ENCODE measurements around the gene MGARP.

DNA sequence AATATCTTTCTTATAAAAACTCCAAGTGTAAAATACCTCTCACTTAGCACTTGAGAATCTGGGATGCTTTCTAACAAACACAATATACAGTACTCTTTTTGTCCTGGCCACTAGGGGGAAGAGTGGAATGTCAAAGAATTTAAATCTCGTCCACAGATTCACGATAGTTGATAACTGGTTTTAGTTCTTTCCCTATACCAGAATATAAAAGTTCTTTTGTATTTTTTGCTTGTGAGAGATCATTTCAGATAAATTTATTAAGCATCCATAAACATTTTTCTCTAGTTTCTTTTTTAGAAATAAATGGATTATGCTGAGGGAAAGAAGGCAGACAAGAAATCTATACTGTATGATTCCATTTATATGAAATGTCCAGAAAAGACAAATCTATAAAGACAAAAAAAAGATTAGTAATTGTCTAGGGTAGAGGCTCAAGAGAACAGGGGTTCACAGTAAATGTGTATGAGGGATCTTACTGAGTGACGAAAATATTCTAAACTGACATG, 50.4 kb downstream of the MGARP start:
- no peak for TF ChIP-seq FOXM1 (IDR thresholded peaks at IDR 0.05; ENCODE audit: borderline replicate concordance)
- no peak for TF ChIP-seq BHLHE40 (IDR thresholded peaks at IDR 0.05; ENCODE audit: borderline replicate concordance)
- TF ChIP-seq ARNT (IDR thresholded peaks at IDR 0.05): no peak
- no peak for TF ChIP-seq ZNF384 (IDR thresholded peaks at IDR 0.05)
- no peak for TF ChIP-seq TARDBP (IDR thresholded peaks at IDR 0.05)
- no peak for TF ChIP-seq HDGF (IDR thresholded peaks at IDR 0.05; ENCODE audit: borderline replicate concordance)
- no peak for TF ChIP-seq ELF4 (IDR thresholded peaks at IDR 0.05)
- TF ChIP-seq SP1 (IDR thresholded peaks at IDR 0.05): no peak
- no peak for TF ChIP-seq NFRKB (IDR thresholded peaks at IDR 0.05)
- no peak for TF ChIP-seq FOXA1 (IDR thresholded peaks at IDR 0.05)
- TF ChIP-seq PKNOX1 (IDR thresholded peaks at IDR 0.05): no peak
- no peak for TF ChIP-seq SUZ12 (IDR thresholded peaks at IDR 0.05)

All from HEK293T (cell line).